IMR-90 (cell line): ENCODE measurements around the gene NMT1.

ENCODE experiments used
- FOS ChIP-seq: fragments of 150-350 bp; IDR thresholded peaks from 2 replicates; pipeline ENCODE4 v1.6.1; 2016; ENCODE audit warnings: low read depth, low read length
- MAFK ChIP-seq: IDR thresholded peaks from 2 replicates; pipeline ENCODE4 v1.6.1; 2012; ENCODE audit warnings: low read depth, low read length, improper control_type of control experiment
- MAZ ChIP-seq: IDR thresholded peaks from 2 replicates; pipeline ENCODE4 v1.6.1; 2012; ENCODE audit warnings: low read depth, mild to moderate bottlenecking, low read length, improper control_type of control experiment, moderate library complexity, borderline replicate concordance
- POLR2A ChIP-seq: IDR thresholded peaks from 2 replicates; pipeline ENCODE4 v1.6.1; 2012; ENCODE audit warnings: mild to moderate bottlenecking, low read depth, low read length
- RFX5 ChIP-seq: IDR thresholded peaks from 2 replicates; pipeline ENCODE4 v1.8.0; 2012; ENCODE audit warnings: low read depth, mild to moderate bottlenecking, low read length, moderate library complexity
- USF2 ChIP-seq: fragments of 150-350 bp; IDR thresholded peaks from 2 replicates; pipeline ENCODE4 v1.6.1; 2017; ENCODE audit warnings: mild to moderate bottlenecking, antibody characterized with exemption, low read length, low read depth
- TF ChIP-seq, protein P1 (sequence below): conservative IDR thresholded peaks from 2 replicates; pipeline ENCODE4 v1.5.1; 2012; ENCODE audit warnings: mild to moderate bottlenecking, low read depth, low read length, improper control_type of control experiment

- TF ChIP-seq, protein P1, sequence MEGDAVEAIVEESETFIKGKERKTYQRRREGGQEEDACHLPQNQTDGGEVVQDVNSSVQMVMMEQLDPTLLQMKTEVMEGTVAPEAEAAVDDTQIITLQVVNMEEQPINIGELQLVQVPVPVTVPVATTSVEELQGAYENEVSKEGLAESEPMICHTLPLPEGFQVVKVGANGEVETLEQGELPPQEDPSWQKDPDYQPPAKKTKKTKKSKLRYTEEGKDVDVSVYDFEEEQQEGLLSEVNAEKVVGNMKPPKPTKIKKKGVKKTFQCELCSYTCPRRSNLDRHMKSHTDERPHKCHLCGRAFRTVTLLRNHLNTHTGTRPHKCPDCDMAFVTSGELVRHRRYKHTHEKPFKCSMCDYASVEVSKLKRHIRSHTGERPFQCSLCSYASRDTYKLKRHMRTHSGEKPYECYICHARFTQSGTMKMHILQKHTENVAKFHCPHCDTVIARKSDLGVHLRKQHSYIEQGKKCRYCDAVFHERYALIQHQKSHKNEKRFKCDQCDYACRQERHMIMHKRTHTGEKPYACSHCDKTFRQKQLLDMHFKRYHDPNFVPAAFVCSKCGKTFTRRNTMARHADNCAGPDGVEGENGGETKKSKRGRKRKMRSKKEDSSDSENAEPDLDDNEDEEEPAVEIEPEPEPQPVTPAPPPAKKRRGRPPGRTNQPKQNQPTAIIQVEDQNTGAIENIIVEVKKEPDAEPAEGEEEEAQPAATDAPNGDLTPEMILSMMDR: no peak
- no peak for TF ChIP-seq POLR2A
- TF ChIP-seq FOS: no peak
- TF ChIP-seq MAFK: no peak
- no peak for TF ChIP-seq USF2
- no peak for TF ChIP-seq RFX5
- no peak; the same call in 1 of the 2 replicates for TF ChIP-seq MAZ
Observed at GRCh38 chr17:45144199-45145034, 83.3 kb downstream of the NMT1 start.
